ENCODE results near the gene TIMM8A.
A peak's percentile ranks its signal among the peaks of the same experiment; 100 is the strongest.
"Not testable (repeated sequence)": the region's sequence is repeated elsewhere in the genome, so short reads cannot be mapped to it uniquely, and the experiment has no call there.

The TIMM8A gene

GRCh38 chrX:101360390-101360789, 11.8 kb upstream of the TIMM8A start:
- H3K9me3 ChIP-seq (ENCODE audit: control insufficient read depth in 1 of 2, low read length in 2 of 2) = no peaks in the 10 kb centered on the region
- H3K27me3 ChIP-seq (ENCODE audit: control insufficient read depth in 1 of 2, insufficient read depth in 2 of 2, low read length in 2 of 2) = no peaks in the 10 kb centered on the region
- H3K36me3 ChIP-seq (ENCODE audit: control insufficient read depth in 1 of 2, insufficient read depth in 2 of 2, low read length in 2 of 2) = no peaks in the 10 kb centered on the region
- no peak overlapping the region for H3K4me3 ChIP-seq (ENCODE audit: low read depth in 1 of 2, low read length in 2 of 2)
- no peaks in the 10 kb centered on the region for H3K4me1 ChIP-seq (ENCODE audit: control insufficient read depth in 1 of 2, insufficient read depth in 2 of 2, low read length in 2 of 2)
- no peak overlapping the region for H3K9ac ChIP-seq (ENCODE audit: low read depth in 1 of 2, low read length in 2 of 2)
- H3K27ac ChIP-seq (ENCODE audit: low read depth, low read length) = no peak overlapping the region

GRCh38 chrX:101359966-101360365, 11.4 kb upstream of the TIMM8A start:
- no peaks in the 10 kb centered on the region for H3K36me3 ChIP-seq (ENCODE audit: control insufficient read depth in 1 of 2, insufficient read depth in 2 of 2, low read length in 2 of 2)
- H3K4me1 ChIP-seq (ENCODE audit: control insufficient read depth in 1 of 2, insufficient read depth in 2 of 2, low read length in 2 of 2) = no peaks in the 10 kb centered on the region
- H3K4me3 ChIP-seq (ENCODE audit: low read depth in 1 of 2, low read length in 2 of 2) = no peak overlapping the region
- no peak overlapping the region for H3K9ac ChIP-seq (ENCODE audit: low read depth in 1 of 2, low read length in 2 of 2)
- H3K27ac ChIP-seq (ENCODE audit: low read depth, low read length) = no peak overlapping the region
- no peaks in the 10 kb centered on the region for H3K9me3 ChIP-seq (ENCODE audit: control insufficient read depth in 1 of 2, low read length in 2 of 2)
- no peaks in the 10 kb centered on the region for H3K27me3 ChIP-seq (ENCODE audit: control insufficient read depth in 1 of 2, insufficient read depth in 2 of 2, low read length in 2 of 2)

- H3K4me1 ChIP-seq (ENCODE audit: control insufficient read depth in 1 of 2, insufficient read depth in 2 of 2, low read length in 2 of 2) = no peaks in the 10 kb centered on the region
- no peaks in the 10 kb centered on the region for H3K36me3 ChIP-seq (ENCODE audit: control insufficient read depth in 1 of 2, insufficient read depth in 2 of 2, low read length in 2 of 2)
- no peaks in the 10 kb centered on the region for H3K9me3 ChIP-seq (ENCODE audit: control insufficient read depth in 1 of 2, low read length in 2 of 2)
- no peak overlapping the region for H3K27ac ChIP-seq (ENCODE audit: low read depth, low read length)
- no peak overlapping the region for H3K4me3 ChIP-seq (ENCODE audit: low read depth in 1 of 2, low read length in 2 of 2)
- no peaks in the 10 kb centered on the region for H3K27me3 ChIP-seq (ENCODE audit: control insufficient read depth in 1 of 2, insufficient read depth in 2 of 2, low read length in 2 of 2)
- no peak overlapping the region for H3K9ac ChIP-seq (ENCODE audit: low read depth in 1 of 2, low read length in 2 of 2)
These were observed 8.7 kb upstream of the TIMM8A start for GRCh38 chrX:101357166-101357795.

- no peaks in the 10 kb centered on the region for H3K9me3 ChIP-seq (ENCODE audit: control insufficient read depth in 1 of 2, low read length in 2 of 2)
- no peaks in the 10 kb centered on the region for H3K36me3 ChIP-seq (ENCODE audit: control insufficient read depth in 1 of 2, insufficient read depth in 2 of 2, low read length in 2 of 2)
- H3K9ac ChIP-seq (ENCODE audit: low read depth in 1 of 2, low read length in 2 of 2) = peak overlapping the region; percentile 55 to 78
- no peaks in the 10 kb centered on the region for H3K27me3 ChIP-seq (ENCODE audit: control insufficient read depth in 1 of 2, insufficient read depth in 2 of 2, low read length in 2 of 2)
- H3K27ac ChIP-seq (ENCODE audit: low read depth, low read length) = no peak overlapping the region
- peaks cover 0 to 4% of the 10 kb centered on the region in 2 donors for H3K4me1 ChIP-seq (ENCODE audit: control insufficient read depth in 1 of 2, insufficient read depth in 2 of 2, low read length in 2 of 2)
- H3K4me3 ChIP-seq (ENCODE audit: low read depth in 1 of 2, low read length in 2 of 2) = peak overlapping the region; percentile 85 to 87
These were observed 636 bp upstream of the TIMM8A start for GRCh38 chrX:101349193-101349562.

- H3K27ac ChIP-seq (ENCODE audit: low read depth, low read length) = no peak overlapping the region
- H3K36me3 ChIP-seq (ENCODE audit: control insufficient read depth in 1 of 2, insufficient read depth in 2 of 2, low read length in 2 of 2) = no peaks in the 10 kb centered on the region
- peak overlapping the region; percentile 48 to 78 for H3K9ac ChIP-seq (ENCODE audit: low read depth in 1 of 2, low read length in 2 of 2)
- peaks cover 0 to 4% of the 10 kb centered on the region in 2 donors for H3K4me1 ChIP-seq (ENCODE audit: control insufficient read depth in 1 of 2, insufficient read depth in 2 of 2, low read length in 2 of 2)
- H3K4me3 ChIP-seq (ENCODE audit: low read depth in 1 of 2, low read length in 2 of 2) = peak overlapping the region; percentile 85 to 87
- no peaks in the 10 kb centered on the region for H3K9me3 ChIP-seq (ENCODE audit: control insufficient read depth in 1 of 2, low read length in 2 of 2)
- H3K27me3 ChIP-seq (ENCODE audit: control insufficient read depth in 1 of 2, insufficient read depth in 2 of 2, low read length in 2 of 2) = no peaks in the 10 kb centered on the region
These were observed 587 bp downstream of the TIMM8A start for GRCh38 chrX:101347859-101348451.

GRCh38 chrX:101337776-101338271, 10.7 kb downstream of the TIMM8A start:
- Histone ChIP-seq H3K27ac (ENCODE audit: low read depth, low read length) (no peak overlapping the region), H3K4me3 (ENCODE audit: low read depth in 1 of 2, low read length in 2 of 2) (no peak overlapping the region), H3K4me1 (ENCODE audit: control insufficient read depth in 1 of 2, insufficient read depth in 2 of 2, low read length in 2 of 2) (no peaks in the 10 kb centered on the region), H3K9me3 (ENCODE audit: control insufficient read depth in 1 of 2, low read length in 2 of 2) (no peaks in the 10 kb centered on the region), H3K36me3 (ENCODE audit: control insufficient read depth in 1 of 2, insufficient read depth in 2 of 2, low read length in 2 of 2) (no peaks in the 10 kb centered on the region), H3K27me3 (ENCODE audit: control insufficient read depth in 1 of 2, insufficient read depth in 2 of 2, low read length in 2 of 2) (no peaks in the 10 kb centered on the region), H3K9ac (ENCODE audit: low read depth in 1 of 2, low read length in 2 of 2) (no peak overlapping the region)

GRCh38 chrX:101334310-101334709, 14.2 kb downstream of the TIMM8A start:
- H3K4me1 ChIP-seq (ENCODE audit: control insufficient read depth in 1 of 2, insufficient read depth in 2 of 2, low read length in 2 of 2); H3K4me3 ChIP-seq (ENCODE audit: low read depth in 1 of 2, low read length in 2 of 2); H3K27ac ChIP-seq (ENCODE audit: low read depth, low read length); H3K27me3 ChIP-seq (ENCODE audit: control insufficient read depth in 1 of 2, insufficient read depth in 2 of 2, low read length in 2 of 2); H3K9ac ChIP-seq (ENCODE audit: low read depth in 1 of 2, low read length in 2 of 2); H3K36me3 ChIP-seq (ENCODE audit: control insufficient read depth in 1 of 2, insufficient read depth in 2 of 2, low read length in 2 of 2); H3K9me3 ChIP-seq (ENCODE audit: control insufficient read depth in 1 of 2, low read length in 2 of 2): not testable (repeated sequence)

- H3K27ac ChIP-seq (ENCODE audit: low read depth, low read length); H3K36me3 ChIP-seq (ENCODE audit: control insufficient read depth in 1 of 2, insufficient read depth in 2 of 2, low read length in 2 of 2); H3K4me3 ChIP-seq (ENCODE audit: low read depth in 1 of 2, low read length in 2 of 2); H3K9ac ChIP-seq (ENCODE audit: low read depth in 1 of 2, low read length in 2 of 2); H3K4me1 ChIP-seq (ENCODE audit: control insufficient read depth in 1 of 2, insufficient read depth in 2 of 2, low read length in 2 of 2); H3K27me3 ChIP-seq (ENCODE audit: control insufficient read depth in 1 of 2, insufficient read depth in 2 of 2, low read length in 2 of 2); H3K9me3 ChIP-seq (ENCODE audit: control insufficient read depth in 1 of 2, low read length in 2 of 2): not testable (repeated sequence)
These were observed 21.9 kb downstream of the TIMM8A start for GRCh38 chrX:101326600-101326999.

- no peak overlapping the region for H3K27ac ChIP-seq (ENCODE audit: low read depth, low read length)
- no peaks in the 10 kb centered on the region for H3K9me3 ChIP-seq (ENCODE audit: control insufficient read depth in 1 of 2, low read length in 2 of 2)
- H3K9ac ChIP-seq (ENCODE audit: low read depth in 1 of 2, low read length in 2 of 2) = no peak overlapping the region
- H3K27me3 ChIP-seq (ENCODE audit: control insufficient read depth in 1 of 2, insufficient read depth in 2 of 2, low read length in 2 of 2) = no peaks in the 10 kb centered on the region
- no peak overlapping the region for H3K4me3 ChIP-seq (ENCODE audit: low read depth in 1 of 2, low read length in 2 of 2)
- H3K36me3 ChIP-seq (ENCODE audit: control insufficient read depth in 1 of 2, insufficient read depth in 2 of 2, low read length in 2 of 2) = no peaks in the 10 kb centered on the region
- H3K4me1 ChIP-seq (ENCODE audit: control insufficient read depth in 1 of 2, insufficient read depth in 2 of 2, low read length in 2 of 2) = no peaks in the 10 kb centered on the region
These were observed 44.8 kb downstream of the TIMM8A start for GRCh38 chrX:101303790-101304189.

Data from duodenal mucosa (tissue), 2 donors.